PC-9 (cell line): Measurements from ENCODE around the gene FOXJ1. TPM values are rescaled to one million over a fixed set of nuclear protein-coding genes. Genes with fewer than 3 reads are reported as not detected.

Experiments
- BruUV-seq: library from RNA; stranded (reverse); fragments of 400-500 nt; replicated peaks from 2 replicates; lab custom pipeline; 2021; lab: Mats Ljungman, UMichigan
- CTCF ChIA-PET: fragments of 300-600 bp; sonication (Branson Sonifier 250); formaldehyde crosslinking; loops from one replicate; lab custom pipeline; 2022; ENCODE audit warnings: antibody characterized with exemption; lab: Charles Lee
- POLR2A ChIA-PET: fragments of 300-600 bp; sonication (Branson Sonifier 250); formaldehyde crosslinking; loops from one replicate; lab custom pipeline; 2022; ENCODE audit warnings: antibody characterized with exemption; ENCODE audit not compliant: unreplicated experiment; lab: Charles Lee
- DNase-seq, 2 experiments: peaks; one replicate each; pipeline versions ENCODE4 v3.0.0 to v3.0.0-alpha.2; 2015 to 2022; ENCODE audit warnings: mixed read lengths in 1 of 2
- H2AFZ ChIP-seq: fragments of 200-600 bp; sonication (generic); 2 replicates; pipeline ENCODE4 v1.8.1; 2017; ENCODE audit warnings: antibody characterized with exemption
- H3F3A ChIP-seq: fragments of 200-600 bp; sonication (generic); 2 replicates; pipeline ENCODE4 v1.8.1; 2017; ENCODE audit warnings: antibody characterized with exemption, mild to moderate bottlenecking, low read depth; ENCODE audit not compliant: insufficient read depth
- H3K27ac ChIP-seq: fragments of 200-600 bp; sonication (generic); 2 replicates; pipeline ENCODE4 v1.6.1; 2016; ENCODE audit warnings: mixed run types
- H3K27me3 ChIP-seq: fragments of 200-600 bp; sonication (generic); 2 replicates; pipeline ENCODE4 v1.6.1; 2016; ENCODE audit warnings: low read depth, mixed run types; ENCODE audit not compliant: insufficient read depth
- H3K36me3 ChIP-seq: fragments of 200-600 bp; sonication (generic); 2 replicates; pipeline ENCODE4 v1.6.1; 2016; ENCODE audit warnings: low read depth, mixed run types
- H3K4me1 ChIP-seq: fragments of 200-600 bp; sonication (generic); replicated peaks from 2 replicates; pipeline ENCODE4 v1.6.1; 2016; ENCODE audit warnings: mixed run types; ENCODE audit not compliant: insufficient read depth
- H3K4me2 ChIP-seq: fragments of 200-600 bp; sonication (generic); 2 replicates; pipeline ENCODE4 v1.6.1; 2017; ENCODE audit warnings: mixed run types
- H3K4me3 ChIP-seq: fragments of 200-600 bp; sonication (generic); 2 replicates; pipeline ENCODE4 v1.6.1; 2016; ENCODE audit warnings: mixed run types
- H3K79me2 ChIP-seq: fragments of 200-600 bp; sonication (generic); 2 replicates; pipeline ENCODE4 v1.6.1; 2017; ENCODE audit warnings: low read depth, mixed run types
- H3K9me2 ChIP-seq: fragments of 200-600 bp; sonication (generic); 2 replicates; pipeline ENCODE4 v1.8.1; 2017; ENCODE audit warnings: mild to moderate bottlenecking; ENCODE audit not compliant: insufficient read depth
- H3K9me3 ChIP-seq: fragments of 200-600 bp; sonication (generic); 2 replicates; pipeline ENCODE4 v1.8.1; 2016; ENCODE audit warnings: low read depth; ENCODE audit not compliant: insufficient read depth
- H4K20me1 ChIP-seq: fragments of 200-600 bp; sonication (generic); 2 replicates; pipeline ENCODE4 v1.8.1; 2017; ENCODE audit not compliant: insufficient read depth
- EZH2 ChIP-seq: fragments of 200-600 bp; sonication (generic); IDR thresholded peaks from 2 replicates; pipeline ENCODE4 v1.8.0; 2017; ENCODE audit warnings: antibody characterized with exemption, low read depth
- intact Hi-C: fragments of 100-400 bp; cut with micrococcal nuclease; formaldehyde crosslinking; loops from one replicate; pipeline ENCODE4 v1.10.0; 2022; ENCODE audit not compliant: unreplicated experiment
- total RNA-seq: library from RNA; stranded (reverse); gene quantifications from 2 replicates; pipeline ENCODE4 v1.2.3, GENCODE V29; 2021
- TF ChIP-seq, protein P1 (sequence below): fragments of 200-600 bp; sonication (generic); conservative IDR thresholded peaks from 2 replicates; pipeline ENCODE4 v1.6.1; 2017; ENCODE audit warnings: mixed run types, antibody characterized with exemption, mild to moderate bottlenecking, moderate library complexity

FOXJ1 gene
- total RNA-seq, 1 experiment from 2014 or later, result 23.7 TPM

DNA sequence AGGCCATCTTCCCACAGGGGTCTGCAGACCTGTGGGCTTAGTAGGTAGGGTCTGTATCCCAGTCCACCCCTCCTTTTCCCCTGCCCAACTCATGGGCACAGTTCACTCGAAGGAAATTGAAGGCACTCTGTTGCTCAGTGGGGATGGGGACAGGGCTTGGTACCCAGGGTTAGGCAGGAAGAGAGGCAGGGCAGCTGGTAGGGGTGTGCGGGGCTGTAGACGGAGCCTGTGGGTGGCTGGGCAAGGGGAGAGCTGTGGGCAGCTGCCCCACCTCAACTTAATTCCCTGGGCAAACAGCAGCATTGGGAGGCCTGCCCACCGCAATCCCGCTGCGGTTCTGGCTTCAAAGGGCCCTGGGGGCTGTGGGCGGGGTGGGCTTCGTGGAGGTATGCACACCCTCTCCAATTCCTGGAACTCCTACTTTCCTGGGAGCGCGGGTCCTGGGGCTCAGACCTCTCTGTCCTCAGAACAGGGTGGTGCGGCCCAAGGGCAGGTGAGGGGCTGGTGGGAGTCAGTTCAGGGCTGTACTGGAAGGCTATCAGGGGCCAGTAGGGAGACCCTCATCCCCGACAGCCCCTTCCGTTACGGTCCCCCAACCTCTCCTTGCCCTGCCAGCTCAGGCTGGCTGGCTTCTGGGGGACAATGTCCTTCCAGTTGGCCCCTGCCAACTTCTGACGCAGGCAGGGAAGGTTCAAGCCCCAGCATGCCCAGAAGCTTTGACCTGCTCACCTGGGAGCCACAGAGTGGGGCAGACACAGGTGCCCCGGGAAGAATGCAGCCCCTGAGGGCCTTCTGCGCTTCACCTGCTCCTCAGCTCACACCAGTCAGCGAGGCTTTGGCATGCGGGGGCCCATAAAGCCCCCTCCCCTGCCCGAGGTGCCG lies 9.1 kb downstream of the FOXJ1 start:
- Histone ChIP-seq H3K4me3 (no peak overlapping the region), H2AFZ (no peak overlapping the region), H3K27me3 (no peaks in the 10 kb centered on the region), H3K79me2 (no peaks in the 10 kb centered on the region), H3K9me3 (no peaks in the 10 kb centered on the region), H3K36me3 (no peaks in the 10 kb centered on the region), H3K9me2 (no peaks in the 10 kb centered on the region), H3F3A (peaks cover 18% of the 10 kb centered on the region), H4K20me1 (no peaks in the 10 kb centered on the region), H3K4me2 (peak overlapping the region; percentile 65), H3K4me1 (peaks cover 28% of the 10 kb centered on the region), H3K27ac (no peak overlapping the region)
- TSS peak; percentile 94 for BruUV-seq
- intact Hi-C loops, result loop anchor here (1.0 to 2.0 kb wide), 2 partner anchors 9 to 131 kb away; partner anchors contain the start of gene FOXJ1
- DNase-seq, result peak; percentile 52 to 75
- TF ChIP-seq, protein P1, sequence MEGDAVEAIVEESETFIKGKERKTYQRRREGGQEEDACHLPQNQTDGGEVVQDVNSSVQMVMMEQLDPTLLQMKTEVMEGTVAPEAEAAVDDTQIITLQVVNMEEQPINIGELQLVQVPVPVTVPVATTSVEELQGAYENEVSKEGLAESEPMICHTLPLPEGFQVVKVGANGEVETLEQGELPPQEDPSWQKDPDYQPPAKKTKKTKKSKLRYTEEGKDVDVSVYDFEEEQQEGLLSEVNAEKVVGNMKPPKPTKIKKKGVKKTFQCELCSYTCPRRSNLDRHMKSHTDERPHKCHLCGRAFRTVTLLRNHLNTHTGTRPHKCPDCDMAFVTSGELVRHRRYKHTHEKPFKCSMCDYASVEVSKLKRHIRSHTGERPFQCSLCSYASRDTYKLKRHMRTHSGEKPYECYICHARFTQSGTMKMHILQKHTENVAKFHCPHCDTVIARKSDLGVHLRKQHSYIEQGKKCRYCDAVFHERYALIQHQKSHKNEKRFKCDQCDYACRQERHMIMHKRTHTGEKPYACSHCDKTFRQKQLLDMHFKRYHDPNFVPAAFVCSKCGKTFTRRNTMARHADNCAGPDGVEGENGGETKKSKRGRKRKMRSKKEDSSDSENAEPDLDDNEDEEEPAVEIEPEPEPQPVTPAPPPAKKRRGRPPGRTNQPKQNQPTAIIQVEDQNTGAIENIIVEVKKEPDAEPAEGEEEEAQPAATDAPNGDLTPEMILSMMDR, result no peak
- no peak for TF ChIP-seq EZH2
- CTCF ChIA-PET, result interaction anchor here (0.5 to 1.3 kb wide), 5 partner anchors 8 to 148 kb away, joined by 3 to 8 read pairs (median 3); no protein-coding TSS in a partner anchor
- POLR2A ChIA-PET, result interaction anchor here (0.6 to 1.6 kb wide), 5 partner anchors 9 to 352 kb away, joined by 4 to 37 read pairs (median 12); partner anchors contain the start of gene FOXJ1

DNA sequence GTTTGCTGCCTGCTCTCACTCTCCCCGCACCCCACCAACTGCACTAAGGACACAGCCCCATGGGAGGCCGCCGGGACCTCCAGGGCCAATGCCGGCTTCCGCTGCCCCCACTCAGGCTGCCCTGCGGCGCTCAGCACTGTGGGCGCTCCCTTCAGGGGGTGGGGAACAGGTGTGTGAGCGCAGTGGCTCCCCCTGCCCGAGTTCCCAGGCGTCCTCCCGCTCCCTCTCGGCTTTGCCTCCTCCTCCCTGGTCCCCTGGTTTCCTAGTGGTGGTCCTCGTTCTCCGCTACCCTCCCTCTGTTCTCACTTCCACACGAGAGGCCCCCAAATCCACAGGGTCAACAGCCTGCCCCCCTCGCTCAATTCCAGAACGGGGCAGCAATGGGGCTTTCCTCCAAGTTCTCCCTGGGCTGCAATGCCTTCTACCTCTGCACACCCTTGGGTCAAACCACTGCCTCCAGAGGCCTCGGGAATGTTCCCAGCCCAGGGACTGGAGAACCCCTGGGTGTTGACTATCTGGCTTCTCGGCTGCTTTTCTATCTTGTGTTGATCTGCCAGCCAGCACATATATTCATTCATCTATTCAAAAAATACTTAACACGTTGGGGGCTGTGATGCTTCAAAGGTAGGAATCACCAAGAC lies 9.9 kb downstream of the FOXJ1 start:
- Histone ChIP-seq H3K9me3 (no peaks in the 10 kb centered on the region), H3K36me3 (no peaks in the 10 kb centered on the region), H3K4me3 (no peak overlapping the region), H3K4me1 (peaks cover 28% of the 10 kb centered on the region), H2AFZ (no peak overlapping the region), H3K27ac (no peak overlapping the region), H3K27me3 (no peaks in the 10 kb centered on the region), H3F3A (peaks cover 18% of the 10 kb centered on the region), H4K20me1 (no peaks in the 10 kb centered on the region), H3K4me2 (no peak overlapping the region), H3K79me2 (no peaks in the 10 kb centered on the region), H3K9me2 (no peaks in the 10 kb centered on the region)
- ChIA-PET CTCF (no interaction called here), POLR2A (no interaction called here)
- intact Hi-C loops, result no loop called here
- no TSS peak for BruUV-seq
- DNase-seq, result no peak
- TF ChIP-seq, protein P1, result no peak
- TF ChIP-seq EZH2, result no peak

DNA sequence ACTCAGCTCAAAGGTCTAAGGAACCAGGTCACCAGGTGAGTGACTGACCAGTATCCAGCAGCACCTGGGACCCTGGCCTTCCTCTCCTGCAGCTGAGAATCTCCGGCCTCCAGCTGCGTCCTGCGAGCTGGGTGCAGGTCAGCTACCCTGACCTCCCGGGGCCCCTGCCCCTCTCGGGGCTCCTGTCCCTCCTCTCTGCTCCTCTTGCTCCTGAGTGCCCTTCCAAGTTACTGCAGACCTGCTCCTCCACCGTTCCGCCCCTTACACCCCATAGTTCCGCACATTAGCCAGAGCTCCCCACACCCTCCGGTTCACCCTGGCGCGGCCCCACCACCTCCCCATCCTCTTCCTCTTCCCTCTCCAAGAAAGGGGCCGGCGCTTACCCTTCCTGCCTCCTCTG lies 10.6 kb downstream of the FOXJ1 start:
- no peak for DNase-seq
- H3K79me2 ChIP-seq, result no peaks in the 10 kb centered on the region
- no peaks in the 10 kb centered on the region for H4K20me1 ChIP-seq
- H3F3A ChIP-seq, result peaks cover 18% of the 10 kb centered on the region
- H3K4me1 ChIP-seq, result peaks cover 28% of the 10 kb centered on the region
- no peaks in the 10 kb centered on the region for H3K9me3 ChIP-seq
- no peak overlapping the region for H3K27ac ChIP-seq
- TF ChIP-seq, protein P1, result no peak
- no peak for TF ChIP-seq EZH2
- no peaks in the 10 kb centered on the region for H3K36me3 ChIP-seq
- no TSS peak for BruUV-seq
- no peak overlapping the region for H3K4me2 ChIP-seq
- ChIA-PET POLR2A (interaction anchor here (0.6 to 0.7 kb wide), 2 partner anchors 26 to 144 kb away, joined by 3 to 4 read pairs; no protein-coding TSS in a partner anchor), CTCF (no interaction called here)
- H2AFZ ChIP-seq, result no peak overlapping the region
- H3K4me3 ChIP-seq, result no peak overlapping the region
- no peaks in the 10 kb centered on the region for H3K9me2 ChIP-seq
- intact Hi-C loops, result no loop called here
- no peaks in the 10 kb centered on the region for H3K27me3 ChIP-seq
